HEK293 (cell line): Measurements from ENCODE around the gene STRBP.

Experiments
- CTCF ChIP-seq: fragments of 450-650 bp; formaldehyde crosslinking; IDR thresholded peaks from 2 replicates; pipeline ENCODE4 v1.5.1; 2016; ENCODE audit warnings: missing biosample characterization, missing genetic modification characterization
- MYNN ChIP-seq: fragments of 450-650 bp; formaldehyde crosslinking; IDR thresholded peaks from 2 replicates; pipeline ENCODE4 v1.5.1; 2016; ENCODE audit warnings: missing biosample characterization, missing genetic modification characterization, borderline replicate concordance
- REST ChIP-seq: fragments of 450-650 bp; formaldehyde crosslinking; IDR thresholded peaks from 2 replicates; pipeline ENCODE4 v1.5.1; 2016; ENCODE audit warnings: missing biosample characterization, missing genetic modification characterization
- TCF7L2 ChIP-seq: IDR thresholded peaks from 2 replicates; pipeline ENCODE4 v1.6.1; 2011; ENCODE audit warnings: low read depth, mild to moderate bottlenecking, inconsistent platforms, low read length, moderate library complexity, borderline replicate concordance
- YY1 ChIP-seq: fragments of 450-650 bp; formaldehyde crosslinking; IDR thresholded peaks from 2 replicates; pipeline ENCODE4 v1.5.1; 2018; ENCODE audit warnings: missing biosample characterization, missing genetic modification characterization
- ZBTB8A ChIP-seq: fragments of 450-650 bp; formaldehyde crosslinking; IDR thresholded peaks from 2 replicates; pipeline ENCODE4 v1.5.1; 2016; ENCODE audit warnings: missing biosample characterization, missing genetic modification characterization
- ZNF133 ChIP-seq: fragments of 450-650 bp; formaldehyde crosslinking; IDR thresholded peaks from 2 replicates; pipeline ENCODE4 v1.5.1; 2016; ENCODE audit warnings: missing biosample characterization, missing genetic modification characterization
- ZNF202 ChIP-seq: fragments of 450-650 bp; formaldehyde crosslinking; IDR thresholded peaks from 2 replicates; pipeline ENCODE4 v1.5.1; 2016; ENCODE audit warnings: missing biosample characterization, missing genetic modification characterization, borderline replicate concordance
- ZNF302 ChIP-seq: fragments of 450-650 bp; formaldehyde crosslinking; IDR thresholded peaks from 2 replicates; pipeline ENCODE4 v1.5.1; 2016; ENCODE audit warnings: missing biosample characterization, missing genetic modification characterization, low read depth
- ZNF433 ChIP-seq: fragments of 450-650 bp; formaldehyde crosslinking; IDR thresholded peaks from 2 replicates; pipeline ENCODE4 v1.5.1; 2016; ENCODE audit warnings: missing biosample characterization, missing genetic modification characterization, low read depth
- ZNF544 ChIP-seq: fragments of 450-650 bp; formaldehyde crosslinking; IDR thresholded peaks from 2 replicates; pipeline ENCODE4 v1.5.0; 2017; ENCODE audit warnings: missing biosample characterization, missing genetic modification characterization
- ZNF596 ChIP-seq: fragments of 450-650 bp; IDR thresholded peaks from 2 replicates; pipeline ENCODE4 v1.5.0; 2018; ENCODE audit warnings: missing biosample characterization, mild to moderate bottlenecking, missing genetic modification characterization, moderate library complexity

DNA sequence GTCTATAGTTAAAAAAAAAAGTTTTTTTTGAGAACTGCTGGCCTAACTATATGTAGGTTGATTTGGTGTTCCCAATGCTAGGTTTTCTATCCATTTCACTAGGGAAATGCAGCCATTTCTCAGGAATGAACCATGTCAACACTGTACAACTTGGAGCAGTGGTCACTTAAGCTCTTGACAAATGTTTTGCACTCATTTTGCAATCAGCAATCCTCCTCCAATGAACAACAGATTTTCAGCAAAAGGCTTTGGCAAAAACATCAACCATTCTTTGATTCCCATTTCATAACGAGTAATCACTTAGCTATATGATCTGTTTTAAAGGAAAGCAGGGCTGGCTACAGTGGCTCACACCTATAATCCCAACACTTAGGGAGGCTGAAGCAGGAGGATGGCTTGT, 17.9 kb downstream of the STRBP start:
- TF ChIP-seq CTCF (no peak), ZNF302 (tag by site-specific recombination) (no peak), ZNF544 (tag by site-specific recombination) (no peak), ZBTB8A (tag by site-specific recombination) (no peak), ZNF433 (tag by site-specific recombination) (no peak), YY1 (tag by site-specific recombination) (no peak), ZNF133 (no peak), TCF7L2 (no peak), ZNF202 (no peak), REST (no peak), MYNN (tag by site-specific recombination) (no peak), ZNF596 (tag by site-specific recombination) (no peak)
